Neural progenitor cell (in vitro differentiated cells): ENCODE results near the gene FARP1. TPM values are rescaled to one million over a fixed set of nuclear protein-coding genes. Genes with fewer than 3 reads are reported as not detected.

Source experiments
- DNase-seq: peaks from one replicate; pipeline ENCODE4 v3.0.0-alpha.2; 2016; ENCODE audit warnings: low spot score
- H2AFZ ChIP-seq: fragments of 200-600 bp; sonication (generic); replicated peaks from 2 replicates; pipeline ENCODE4 v1.6.1; 2016; ENCODE audit warnings: antibody characterized with exemption
- H3F3A ChIP-seq: fragments of 200-600 bp; sonication (generic); 2 replicates; pipeline ENCODE4 v1.6.1; 2016; ENCODE audit warnings: antibody characterized with exemption, low read depth
- H3K27ac ChIP-seq: fragments of 200-600 bp; sonication (generic); 2 replicates; pipeline ENCODE4 v1.5.1; 2016; ENCODE audit warnings: mild to moderate bottlenecking
- H3K27me3 ChIP-seq: fragments of 200-600 bp; sonication (generic); 2 replicates; pipeline ENCODE4 v1.6.1; 2016; ENCODE audit warnings: mild to moderate bottlenecking, moderate library complexity
- H3K36me3 ChIP-seq: fragments of 200-600 bp; sonication (generic); 2 replicates; pipeline ENCODE4 v1.5.1; 2016
- H3K4me1 ChIP-seq: fragments of 200-600 bp; sonication (generic); 2 replicates; pipeline ENCODE4 v1.6.1; 2016; ENCODE audit warnings: mixed run types
- H3K4me2 ChIP-seq: fragments of 200-600 bp; sonication (generic); 2 replicates; pipeline ENCODE4 v1.6.1; 2016
- H3K4me3 ChIP-seq: fragments of 200-600 bp; sonication (generic); 2 replicates; pipeline ENCODE4 v1.5.1; 2016
- H3K79me2 ChIP-seq: fragments of 200-600 bp; sonication (generic); 2 replicates; pipeline ENCODE4 v1.6.1; 2016; ENCODE audit warnings: low read depth
- H3K9ac ChIP-seq: fragments of 200-600 bp; sonication (generic); 2 replicates; pipeline ENCODE4 v1.6.1; 2016
- H3K9me3 ChIP-seq: fragments of 200-600 bp; sonication (generic); 2 replicates; pipeline ENCODE4 v1.5.1; 2016; ENCODE audit warnings: low read depth
- H4K20me1 ChIP-seq: fragments of 200-600 bp; sonication (generic); 2 replicates; pipeline ENCODE4 v1.6.1; 2016; ENCODE audit warnings: low read depth
- H3K27ac Mint-ChIP-seq: 3 replicates; pipeline ENCODE4 v1.8.0; 2021; ENCODE audit warnings: mixed read lengths
- H3K27me3 Mint-ChIP-seq: 2 replicates; pipeline ENCODE4 v1.8.0; 2022; ENCODE audit warnings: low read depth, mild to moderate bottlenecking, inconsistent platforms, moderate library complexity, mixed read lengths; ENCODE audit not compliant: insufficient read depth
- H3K36me3 Mint-ChIP-seq: 3 replicates; pipeline ENCODE4 v1.8.0; 2021; ENCODE audit warnings: mixed read lengths
- H3K4me1 Mint-ChIP-seq: 3 replicates; pipeline ENCODE4 v1.8.0; 2021; ENCODE audit warnings: mixed read lengths
- H3K4me3 Mint-ChIP-seq: 3 replicates; pipeline ENCODE4 v1.8.0; 2021; ENCODE audit warnings: mild to moderate bottlenecking, moderate library complexity, mixed read lengths
- H3K9me3 Mint-ChIP-seq: 3 replicates; pipeline ENCODE4 v1.8.0; 2020; ENCODE audit warnings: mixed read lengths
- CTCF ChIP-seq: fragments of 200-600 bp; sonication (generic); IDR thresholded peaks from 2 replicates; pipeline ENCODE4 v1.5.1; 2017; ENCODE audit warnings: antibody characterized with exemption, mild to moderate bottlenecking
- EZH2 ChIP-seq: fragments of 200-600 bp; sonication (generic); IDR thresholded peaks from 2 replicates; pipeline ENCODE4 v1.6.1; 2017; ENCODE audit warnings: antibody characterized with exemption, mild to moderate bottlenecking, moderate library complexity
- EZH2phosphoT487 ChIP-seq: fragments of 200-600 bp; sonication (generic); IDR thresholded peaks from 2 replicates; pipeline ENCODE4 v1.6.1; 2017; ENCODE audit warnings: antibody characterized with exemption
- total RNA-seq: library from RNA; depleted of rRNA; stranded (reverse); fragments of >200 nt; gene quantifications from 2 replicates; pipeline ENCODE4 v1.2.3, GENCODE V29; 2015; ENCODE audit warnings: low replicate concordance

Gene FARP1
- total RNA-seq, 1 donor from 2014 or later: 78.0 TPM

- no peak overlapping the region for H2AFZ ChIP-seq
- H3K9me3 ChIP-seq: no peaks in the 10 kb centered on the region
- H3K27me3 Mint-ChIP-seq: peaks cover 5% of the 10 kb centered on the region
- TF ChIP-seq EZH2 (no peak), CTCF (no peak), EZH2phosphoT487 (no peak)
- peaks cover 43% of the 10 kb centered on the region for H4K20me1 ChIP-seq
- no peak overlapping the region for H3K4me3 ChIP-seq
- DNase-seq: no peak
- H3K4me1 Mint-ChIP-seq: peaks cover 38% of the 10 kb centered on the region
- peaks cover 41% of the 10 kb centered on the region for H3K79me2 ChIP-seq
- no peaks in the 10 kb centered on the region for H3K9me3 Mint-ChIP-seq
- H3K27ac ChIP-seq: no peak overlapping the region
- peaks cover 59% of the 10 kb centered on the region for H3K36me3 Mint-ChIP-seq
- H3K27me3 ChIP-seq: no peaks in the 10 kb centered on the region
- no peaks in the 10 kb centered on the region for H3F3A ChIP-seq
- no peak overlapping the region for H3K9ac ChIP-seq
- H3K4me3 Mint-ChIP-seq: no peak overlapping the region
- H3K4me2 ChIP-seq: no peak overlapping the region
- H3K36me3 ChIP-seq: no peaks in the 10 kb centered on the region
- no peak overlapping the region for H3K27ac Mint-ChIP-seq
- peaks cover 9% of the 10 kb centered on the region for H3K4me1 ChIP-seq
Observed at GRCh38 chr13:98460516-98460915, 317.6 kb downstream of the FARP1 start.

GRCh38 chr13:98461486-98462240 lies 318.8 kb downstream of the FARP1 start:
- no peaks in the 10 kb centered on the region for H3F3A ChIP-seq
- Mint-ChIP-seq H3K4me3 (no peak overlapping the region), H3K9me3 (no peaks in the 10 kb centered on the region), H3K27ac (peak overlapping the region; percentile 11), H3K36me3 (peaks cover 56% of the 10 kb centered on the region), H3K4me1 (peaks cover 30% of the 10 kb centered on the region), H3K27me3 (peaks cover 5% of the 10 kb centered on the region)
- peaks cover 48% of the 10 kb centered on the region for H4K20me1 ChIP-seq
- H3K4me2 ChIP-seq: no peak overlapping the region
- peaks cover 15% of the 10 kb centered on the region for H3K4me1 ChIP-seq
- no peaks in the 10 kb centered on the region for H3K27me3 ChIP-seq
- TF ChIP-seq CTCF (no peak), EZH2phosphoT487 (no peak), EZH2 (no peak)
- peak; percentile 19 for DNase-seq
- peaks cover 50% of the 10 kb centered on the region for H3K79me2 ChIP-seq
- H3K4me3 ChIP-seq: no peak overlapping the region
- no peaks in the 10 kb centered on the region for H3K9me3 ChIP-seq
- no peak overlapping the region for H3K9ac ChIP-seq
- no peak overlapping the region for H2AFZ ChIP-seq
- peak overlapping the region; percentile 29 for H3K27ac ChIP-seq
- H3K36me3 ChIP-seq: peaks cover 6% of the 10 kb centered on the region

GRCh38 chr13:98462241-98462882 lies 319.5 kb downstream of the FARP1 start:
- no peaks in the 10 kb centered on the region for H3K27me3 ChIP-seq
- peaks cover 15% of the 10 kb centered on the region for H3K4me1 ChIP-seq
- H3K4me2 ChIP-seq: no peak overlapping the region
- no peak for DNase-seq
- H3K27ac ChIP-seq: no peak overlapping the region
- H4K20me1 ChIP-seq: peaks cover 55% of the 10 kb centered on the region
- peaks cover 50% of the 10 kb centered on the region for H3K79me2 ChIP-seq
- peaks cover 24% of the 10 kb centered on the region for H3K4me1 Mint-ChIP-seq
- peaks cover 53% of the 10 kb centered on the region for H3K36me3 Mint-ChIP-seq
- H3K4me3 Mint-ChIP-seq: no peak overlapping the region
- TF ChIP-seq EZH2phosphoT487: no peak
- no peak overlapping the region for H2AFZ ChIP-seq
- no peak overlapping the region for H3K9ac ChIP-seq
- no peaks in the 10 kb centered on the region for H3K9me3 Mint-ChIP-seq
- no peaks in the 10 kb centered on the region for H3F3A ChIP-seq
- H3K9me3 ChIP-seq: no peaks in the 10 kb centered on the region
- peaks cover 5% of the 10 kb centered on the region for H3K27me3 Mint-ChIP-seq
- H3K27ac Mint-ChIP-seq: peak overlapping the region; percentile 11
- H3K4me3 ChIP-seq: no peak overlapping the region
- H3K36me3 ChIP-seq: peaks cover 6% of the 10 kb centered on the region

- H3K4me3 Mint-ChIP-seq: no peak overlapping the region
- no peak overlapping the region for H3K27ac ChIP-seq
- no peaks in the 10 kb centered on the region for H3K27me3 ChIP-seq
- peaks cover 15% of the 10 kb centered on the region for H3K4me1 ChIP-seq
- H3K36me3 ChIP-seq: peaks cover 6% of the 10 kb centered on the region
- H3F3A ChIP-seq: peaks cover 3% of the 10 kb centered on the region
- H3K9me3 Mint-ChIP-seq: no peaks in the 10 kb centered on the region
- no peak for TF ChIP-seq EZH2
- TF ChIP-seq EZH2phosphoT487: no peak
- TF ChIP-seq CTCF: no peak
- no peak overlapping the region for H3K4me3 ChIP-seq
- no peaks in the 10 kb centered on the region for H3K9me3 ChIP-seq
- DNase-seq: no peak
- no peak overlapping the region for H3K9ac ChIP-seq
- H2AFZ ChIP-seq: no peak overlapping the region
- peak overlapping the region; percentile 3 for H3K27ac Mint-ChIP-seq
- H3K27me3 Mint-ChIP-seq: peaks cover 4% of the 10 kb centered on the region
- peaks cover 22% of the 10 kb centered on the region for H3K4me1 Mint-ChIP-seq
- no peak overlapping the region for H3K4me2 ChIP-seq
- peaks cover 59% of the 10 kb centered on the region for H4K20me1 ChIP-seq
- H3K79me2 ChIP-seq: peaks cover 50% of the 10 kb centered on the region
- H3K36me3 Mint-ChIP-seq: peaks cover 51% of the 10 kb centered on the region
Observed at GRCh38 chr13:98462946-98463345, 320.1 kb downstream of the FARP1 start.
